Measurements from ENCODE around the gene RNH1. TPM values are rescaled to one million over a fixed set of nuclear protein-coding genes. Genes with fewer than 3 reads are reported as not detected.

RNH1 gene
- total and polyA plus RNA-seq, 2 of the 8 experiments (the other 6 are each of a cell fraction or from before 2014, with no cell fraction given): 48.7 to 49.8 TPM

- no peak for TF ChIP-seq CHD7 (IDR thresholded peaks at IDR 0.05; ENCODE audit: insufficient replicate concordance, low read length)
- TF ChIP-seq ATF2 (IDR thresholded peaks at IDR 0.05; ENCODE audit: low read length): no peak
- no peak for TF ChIP-seq PHF8 (conservative IDR thresholded peaks at IDR 0.05; ENCODE audit: low read depth, low read length)
- no peak for TF ChIP-seq SIRT6 (IDR thresholded peaks at IDR 0.05; ENCODE audit: low read length)
- TF ChIP-seq TBP (IDR thresholded peaks at IDR 0.05; ENCODE audit: low read depth, low read length): no peak
- TF ChIP-seq GTF2F1 (IDR thresholded peaks at IDR 0.05; ENCODE audit: borderline replicate concordance, low read depth, low read length): no peak
- no peak for TF ChIP-seq SAP30 (IDR thresholded peaks at IDR 0.05; ENCODE audit: insufficient read depth, insufficient replicate concordance, low read length)
- no peak for TF ChIP-seq CEBPB (IDR thresholded peaks at IDR 0.05; ENCODE audit: low read depth, low read length)
Observed at GRCh38 chr11:473962-474785, 32.9 kb downstream of the RNH1 start (continued).

All from H1 (cell line).